Neural progenitor cell (in vitro differentiated cells): ENCODE measurements around the gene NECTIN3. TPM values are rescaled to one million over a fixed set of nuclear protein-coding genes. Genes with fewer than 3 reads are reported as not detected.

Experiments
- DNase-seq: peaks from one replicate; pipeline ENCODE4 v3.0.0-alpha.2; 2016; ENCODE audit warnings: low spot score
- H2AFZ ChIP-seq: fragments of 200-600 bp; sonication (generic); replicated peaks from 2 replicates; pipeline ENCODE4 v1.6.1; 2016; ENCODE audit warnings: antibody characterized with exemption
- H3F3A ChIP-seq: fragments of 200-600 bp; sonication (generic); 2 replicates; pipeline ENCODE4 v1.6.1; 2016; ENCODE audit warnings: antibody characterized with exemption, low read depth
- H3K27ac ChIP-seq: fragments of 200-600 bp; sonication (generic); 2 replicates; pipeline ENCODE4 v1.5.1; 2016; ENCODE audit warnings: mild to moderate bottlenecking
- H3K27me3 ChIP-seq: fragments of 200-600 bp; sonication (generic); 2 replicates; pipeline ENCODE4 v1.6.1; 2016; ENCODE audit warnings: mild to moderate bottlenecking, moderate library complexity
- H3K36me3 ChIP-seq: fragments of 200-600 bp; sonication (generic); 2 replicates; pipeline ENCODE4 v1.5.1; 2016
- H3K4me1 ChIP-seq: fragments of 200-600 bp; sonication (generic); 2 replicates; pipeline ENCODE4 v1.6.1; 2016; ENCODE audit warnings: mixed run types
- H3K4me2 ChIP-seq: fragments of 200-600 bp; sonication (generic); 2 replicates; pipeline ENCODE4 v1.6.1; 2016
- H3K4me3 ChIP-seq: fragments of 200-600 bp; sonication (generic); 2 replicates; pipeline ENCODE4 v1.5.1; 2016
- H3K79me2 ChIP-seq: fragments of 200-600 bp; sonication (generic); 2 replicates; pipeline ENCODE4 v1.6.1; 2016; ENCODE audit warnings: low read depth
- H3K9ac ChIP-seq: fragments of 200-600 bp; sonication (generic); 2 replicates; pipeline ENCODE4 v1.6.1; 2016
- H3K9me3 ChIP-seq: fragments of 200-600 bp; sonication (generic); 2 replicates; pipeline ENCODE4 v1.5.1; 2016; ENCODE audit warnings: low read depth
- H4K20me1 ChIP-seq: fragments of 200-600 bp; sonication (generic); 2 replicates; pipeline ENCODE4 v1.6.1; 2016; ENCODE audit warnings: low read depth
- H3K27ac Mint-ChIP-seq: 3 replicates; pipeline ENCODE4 v1.8.0; 2021; ENCODE audit warnings: mixed read lengths
- H3K27me3 Mint-ChIP-seq: 2 replicates; pipeline ENCODE4 v1.8.0; 2022; ENCODE audit warnings: low read depth, mild to moderate bottlenecking, inconsistent platforms, moderate library complexity, mixed read lengths; ENCODE audit not compliant: insufficient read depth
- H3K36me3 Mint-ChIP-seq: 3 replicates; pipeline ENCODE4 v1.8.0; 2021; ENCODE audit warnings: mixed read lengths
- H3K4me1 Mint-ChIP-seq: 3 replicates; pipeline ENCODE4 v1.8.0; 2021; ENCODE audit warnings: mixed read lengths
- H3K4me3 Mint-ChIP-seq: 3 replicates; pipeline ENCODE4 v1.8.0; 2021; ENCODE audit warnings: mild to moderate bottlenecking, moderate library complexity, mixed read lengths
- H3K9me3 Mint-ChIP-seq: 3 replicates; pipeline ENCODE4 v1.8.0; 2020; ENCODE audit warnings: mixed read lengths
- CTCF ChIP-seq: fragments of 200-600 bp; sonication (generic); IDR thresholded peaks from 2 replicates; pipeline ENCODE4 v1.5.1; 2017; ENCODE audit warnings: antibody characterized with exemption, mild to moderate bottlenecking
- EZH2 ChIP-seq: fragments of 200-600 bp; sonication (generic); IDR thresholded peaks from 2 replicates; pipeline ENCODE4 v1.6.1; 2017; ENCODE audit warnings: antibody characterized with exemption, mild to moderate bottlenecking, moderate library complexity
- EZH2phosphoT487 ChIP-seq: fragments of 200-600 bp; sonication (generic); IDR thresholded peaks from 2 replicates; pipeline ENCODE4 v1.6.1; 2017; ENCODE audit warnings: antibody characterized with exemption
- total RNA-seq: library from RNA; depleted of rRNA; stranded (reverse); fragments of >200 nt; gene quantifications from 2 replicates; pipeline ENCODE4 v1.2.3, GENCODE V29; 2015; ENCODE audit warnings: low replicate concordance

Gene NECTIN3
- total RNA-seq, 1 donor from 2014 or later = 71.5 TPM

GRCh38 chr3:111040959-111041358 lies 30.7 kb upstream of the NECTIN3 start:
- DNase-seq = no peak
- no peaks in the 10 kb centered on the region for H3K36me3 ChIP-seq
- TF ChIP-seq EZH2 (no peak), EZH2phosphoT487 (no peak), CTCF (no peak)
- peaks cover 10% of the 10 kb centered on the region for H3K4me1 Mint-ChIP-seq
- peaks cover 8% of the 10 kb centered on the region for H3K36me3 Mint-ChIP-seq
- no peak overlapping the region for H3K9ac ChIP-seq
- peaks cover 4% of the 10 kb centered on the region for H3K27me3 Mint-ChIP-seq
- no peak overlapping the region for H3K27ac Mint-ChIP-seq
- no peaks in the 10 kb centered on the region for H3K9me3 ChIP-seq
- no peak overlapping the region for H3K4me2 ChIP-seq
- H3F3A ChIP-seq = no peaks in the 10 kb centered on the region
- peaks cover 59% of the 10 kb centered on the region for H3K9me3 Mint-ChIP-seq
- no peaks in the 10 kb centered on the region for H3K27me3 ChIP-seq
- H4K20me1 ChIP-seq = no peaks in the 10 kb centered on the region
- no peak overlapping the region for H3K4me3 ChIP-seq
- no peaks in the 10 kb centered on the region for H3K79me2 ChIP-seq
- no peak overlapping the region for H2AFZ ChIP-seq
- no peak overlapping the region for H3K4me3 Mint-ChIP-seq
- no peak overlapping the region for H3K27ac ChIP-seq
- H3K4me1 ChIP-seq = no peaks in the 10 kb centered on the region

GRCh38 chr3:111045564-111045963 lies 26.1 kb upstream of the NECTIN3 start:
- Histone ChIP-seq H3K79me2 (no peaks in the 10 kb centered on the region), H3F3A (no peaks in the 10 kb centered on the region), H2AFZ (no peak overlapping the region), H3K9ac (no peak overlapping the region), H3K4me2 (no peak overlapping the region), H3K4me1 (peaks cover 17% of the 10 kb centered on the region), H3K4me3 (no peak overlapping the region), H3K27me3 (no peaks in the 10 kb centered on the region), H3K9me3 (no peaks in the 10 kb centered on the region), H3K36me3 (no peaks in the 10 kb centered on the region), H4K20me1 (no peaks in the 10 kb centered on the region), H3K27ac (no peak overlapping the region)
- TF ChIP-seq EZH2 = no peak
- DNase-seq = no peak
- Mint-ChIP-seq H3K36me3 (peaks cover 5% of the 10 kb centered on the region), H3K9me3 (peaks cover 27% of the 10 kb centered on the region), H3K4me3 (no peak overlapping the region), H3K27me3 (no peaks in the 10 kb centered on the region), H3K4me1 (peaks cover 25% of the 10 kb centered on the region), H3K27ac (peak overlapping the region; percentile 87)

- no peak for DNase-seq
- peaks cover 21% of the 10 kb centered on the region for H3K4me1 ChIP-seq
- H3K9me3 ChIP-seq = no peaks in the 10 kb centered on the region
- no peaks in the 10 kb centered on the region for H3F3A ChIP-seq
- H4K20me1 ChIP-seq = no peaks in the 10 kb centered on the region
- H3K4me3 Mint-ChIP-seq = no peak overlapping the region
- H3K4me3 ChIP-seq = no peak overlapping the region
- H3K27ac Mint-ChIP-seq = peak overlapping the region; percentile 50
- peaks cover 25% of the 10 kb centered on the region for H3K4me1 Mint-ChIP-seq
- no peak overlapping the region for H3K27ac ChIP-seq
- H3K9me3 Mint-ChIP-seq = peaks cover 14% of the 10 kb centered on the region
- peak overlapping the region; percentile 42 for H3K4me2 ChIP-seq
- no peaks in the 10 kb centered on the region for H3K36me3 ChIP-seq
- no peak overlapping the region for H3K9ac ChIP-seq
- no peaks in the 10 kb centered on the region for H3K27me3 Mint-ChIP-seq
- TF ChIP-seq CTCF (no peak), EZH2 (no peak), EZH2phosphoT487 (no peak)
- no peak overlapping the region for H2AFZ ChIP-seq
- peaks cover 5% of the 10 kb centered on the region for H3K36me3 Mint-ChIP-seq
- H3K79me2 ChIP-seq = no peaks in the 10 kb centered on the region
- H3K27me3 ChIP-seq = no peaks in the 10 kb centered on the region
Measured at GRCh38 chr3:111047042-111047441, 24.6 kb upstream of the NECTIN3 start.

GRCh38 chr3:111047812-111048435 lies 23.7 kb upstream of the NECTIN3 start:
- peak overlapping the region; percentile 42 for H3K27ac ChIP-seq
- peaks cover 8% of the 10 kb centered on the region for H3K9me3 Mint-ChIP-seq
- H3K79me2 ChIP-seq = no peaks in the 10 kb centered on the region
- no peaks in the 10 kb centered on the region for H3K27me3 Mint-ChIP-seq
- H3K27me3 ChIP-seq = no peaks in the 10 kb centered on the region
- no peak for DNase-seq
- TF ChIP-seq EZH2phosphoT487 (no peak), EZH2 (no peak), CTCF (no peak)
- no peak overlapping the region for H3K4me2 ChIP-seq
- no peaks in the 10 kb centered on the region for H4K20me1 ChIP-seq
- H3K36me3 Mint-ChIP-seq = peaks cover 5% of the 10 kb centered on the region
- H3K4me1 Mint-ChIP-seq = peaks cover 25% of the 10 kb centered on the region
- peak overlapping the region; percentile 22 for H2AFZ ChIP-seq
- H3K9me3 ChIP-seq = no peaks in the 10 kb centered on the region
- peak overlapping the region; percentile 81 for H3K27ac Mint-ChIP-seq
- no peak overlapping the region for H3K4me3 Mint-ChIP-seq
- H3K4me1 ChIP-seq = peaks cover 21% of the 10 kb centered on the region
- no peak overlapping the region for H3K4me3 ChIP-seq
- no peaks in the 10 kb centered on the region for H3K36me3 ChIP-seq
- H3K9ac ChIP-seq = no peak overlapping the region
- no peaks in the 10 kb centered on the region for H3F3A ChIP-seq
